ENCODE data around the gene CD58.
"Not testable (repeated sequence)": the region's sequence is repeated elsewhere in the genome, so short reads cannot be mapped to it uniquely, and the experiment has no call there.

Gene CD58

DNA sequence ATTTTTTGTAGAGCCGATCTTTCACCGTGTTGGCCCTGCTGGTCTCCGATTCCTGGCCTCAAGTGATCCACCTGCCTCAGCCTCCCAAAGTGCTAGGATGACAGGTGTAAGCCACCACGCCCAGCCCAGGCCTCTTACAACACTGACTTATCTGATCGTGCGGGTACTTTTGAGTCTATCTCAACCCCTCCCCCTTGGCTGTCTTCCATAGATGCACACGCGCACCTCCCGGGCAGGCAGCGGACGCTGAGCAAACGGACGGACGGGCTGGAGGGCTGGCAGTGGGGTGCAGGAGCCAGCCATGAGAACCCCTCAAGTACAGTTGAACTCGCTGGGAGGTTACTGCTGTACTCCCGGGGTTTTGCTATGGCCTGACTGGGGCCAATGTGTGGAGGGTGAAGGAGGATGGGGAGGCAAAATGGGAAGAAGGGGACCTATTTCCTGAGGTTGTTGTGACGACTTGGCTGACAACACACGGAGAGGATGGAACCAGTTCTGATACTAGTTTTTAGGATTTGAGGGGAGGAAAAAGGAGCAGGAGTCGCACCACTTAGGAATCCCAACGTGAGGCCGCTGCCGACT lies 959 bp downstream of the CD58 start:
- DNase-seq (ENCODE audit: low spot score), result peak; percentile 88

DNA sequence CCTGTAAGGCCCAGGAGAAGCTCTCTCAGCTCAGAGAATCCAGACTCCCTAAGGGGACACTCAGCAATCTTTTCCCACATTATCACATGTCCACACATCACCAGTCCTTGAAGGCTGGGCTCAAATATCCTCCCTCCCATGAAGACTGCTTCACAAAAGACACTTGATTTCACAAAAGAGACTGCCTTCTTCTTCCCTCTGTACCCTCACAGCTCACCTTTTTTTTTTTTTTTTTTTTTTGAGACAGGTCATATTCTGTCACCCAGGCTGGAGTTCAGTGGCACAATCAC lies 1.5 kb downstream of the CD58 start:
- peak; percentile 42 for DNase-seq (ENCODE audit: low spot score)

DNA sequence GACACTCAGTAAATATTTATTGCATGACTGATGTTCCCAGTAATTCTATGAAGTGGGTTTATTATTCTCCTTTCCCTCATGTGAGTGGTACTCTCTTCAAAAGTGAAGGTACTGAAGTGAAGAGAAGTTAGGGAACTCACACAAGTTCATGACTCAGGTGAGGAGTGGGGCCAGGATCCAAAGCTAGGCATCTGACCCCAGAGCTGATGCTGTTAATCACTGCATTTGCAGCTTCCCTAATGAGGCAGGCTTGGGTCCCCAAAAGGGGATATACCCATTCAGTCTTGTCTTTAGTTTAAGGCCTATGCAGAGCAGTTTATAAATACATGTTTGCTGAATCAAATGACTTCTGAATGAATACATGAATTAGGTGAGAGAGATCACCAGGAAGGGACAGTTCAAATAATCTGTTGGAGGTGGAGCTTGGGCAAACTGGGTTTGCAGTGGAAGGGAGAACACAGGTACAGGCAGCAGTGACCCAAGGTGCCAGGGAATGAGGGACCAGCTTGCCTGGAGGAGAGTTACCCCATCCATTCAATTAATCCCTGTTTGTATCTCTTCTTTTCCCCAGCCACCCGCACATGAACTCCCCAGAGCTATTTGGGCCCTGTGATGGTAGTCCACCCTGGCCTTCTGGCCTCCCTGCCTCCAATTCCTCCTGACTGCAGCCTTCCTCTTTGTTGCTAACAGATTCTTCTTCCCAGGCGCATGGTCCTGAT lies 2.0 kb downstream of the CD58 start:
- peak; percentile 34 for DNase-seq (ENCODE audit: low spot score)

DNA sequence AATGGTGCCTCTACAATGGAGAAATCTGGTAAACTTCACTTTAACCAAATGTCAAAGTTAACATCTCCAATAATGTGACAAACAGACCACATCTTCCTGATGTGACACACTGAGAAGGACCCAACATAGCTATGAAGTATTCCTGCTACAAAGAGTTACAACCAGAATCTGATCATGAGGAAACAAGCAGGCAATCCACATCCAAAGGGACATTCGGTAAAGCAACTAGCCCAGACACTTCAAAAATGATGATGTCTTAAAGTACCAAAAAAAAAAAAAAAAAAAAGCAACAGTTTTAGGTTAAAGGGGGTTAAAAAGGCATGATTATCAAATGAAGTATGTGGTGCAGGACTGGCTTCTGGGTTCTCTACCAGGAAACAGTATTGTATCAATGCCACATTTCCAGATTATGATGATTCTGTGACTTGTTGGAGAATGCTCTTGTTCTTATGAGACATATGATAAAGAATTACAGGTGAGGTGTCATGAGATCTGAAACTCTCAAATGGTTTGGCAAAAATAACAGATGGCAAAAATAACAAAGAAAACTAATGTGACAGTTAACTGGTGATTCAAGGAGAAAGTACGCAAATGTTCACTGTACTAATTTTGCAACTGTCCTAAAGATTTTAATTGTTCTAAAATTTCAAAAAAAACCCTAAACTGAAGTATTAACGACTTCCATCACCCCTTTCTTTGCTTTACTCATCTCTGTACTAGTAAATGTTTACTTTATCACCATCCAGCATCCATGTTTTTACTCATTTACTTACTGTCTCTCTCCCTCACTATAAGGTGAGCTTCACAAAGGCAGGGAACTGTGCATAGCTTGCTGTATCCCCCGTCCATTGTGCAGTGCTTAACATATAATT lies 2.8 kb downstream of the CD58 start:
- no peak for DNase-seq (ENCODE audit: low spot score)

DNA sequence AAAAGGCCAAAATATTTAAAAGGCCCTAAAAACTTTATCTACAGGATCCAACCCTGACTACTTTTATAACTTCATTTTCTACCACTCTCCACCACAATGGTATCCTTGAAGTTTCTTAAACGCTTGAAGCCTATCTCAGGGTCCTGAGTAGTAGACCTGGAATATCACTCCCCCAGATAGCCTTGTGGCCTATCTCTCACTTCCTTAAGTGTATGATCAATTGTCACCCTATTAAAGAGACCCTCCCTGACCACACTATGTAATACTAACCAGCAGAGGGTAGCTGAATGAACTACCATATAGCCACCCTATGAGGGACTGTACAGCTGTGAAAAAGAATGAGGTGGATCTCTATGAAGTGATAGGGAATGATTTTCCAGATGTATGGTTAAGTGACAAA lies 5.6 kb downstream of the CD58 start:
- no peak for DNase-seq (ENCODE audit: low spot score)

DNA sequence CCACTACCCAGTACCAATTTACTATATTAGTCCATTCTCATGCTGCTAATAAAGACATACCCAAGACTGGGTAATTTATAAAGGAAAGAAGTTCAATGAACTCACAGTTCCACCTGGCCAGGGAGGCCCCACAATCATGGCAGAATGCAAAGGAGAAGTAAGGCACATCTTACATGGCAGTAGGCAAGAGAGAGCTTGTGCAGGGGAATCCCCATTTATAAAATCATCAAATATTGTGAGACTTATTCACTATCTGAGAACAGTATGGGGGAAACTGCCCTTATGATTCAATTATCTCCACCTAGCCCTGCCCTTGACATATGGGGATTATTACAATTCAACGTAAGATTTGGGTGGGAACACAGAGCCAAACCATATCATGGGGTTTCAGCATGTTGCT lies 6.4 kb downstream of the CD58 start:
- DNase-seq (ENCODE audit: low spot score), result no peak

DNA sequence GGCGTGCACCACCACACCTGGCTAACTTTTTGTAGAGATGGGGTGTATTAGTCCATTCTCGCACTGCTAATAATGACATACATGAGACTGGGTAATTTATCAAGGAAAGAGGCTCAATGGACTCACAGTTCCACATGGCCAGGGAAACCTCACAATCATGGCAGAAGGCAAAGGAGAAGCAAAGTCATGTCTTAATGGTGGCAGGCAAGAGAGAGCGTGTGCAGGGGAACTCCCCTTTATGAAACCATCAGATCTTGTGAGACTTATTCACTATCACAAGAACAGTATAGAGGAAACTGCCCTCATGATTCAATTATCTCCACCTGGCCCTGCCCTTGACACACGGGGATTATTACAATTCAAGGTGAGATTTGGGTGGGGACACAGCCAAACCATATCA lies 8.4 kb downstream of the CD58 start:
- DNase-seq (ENCODE audit: low spot score), result not testable (repeated sequence)

DNA sequence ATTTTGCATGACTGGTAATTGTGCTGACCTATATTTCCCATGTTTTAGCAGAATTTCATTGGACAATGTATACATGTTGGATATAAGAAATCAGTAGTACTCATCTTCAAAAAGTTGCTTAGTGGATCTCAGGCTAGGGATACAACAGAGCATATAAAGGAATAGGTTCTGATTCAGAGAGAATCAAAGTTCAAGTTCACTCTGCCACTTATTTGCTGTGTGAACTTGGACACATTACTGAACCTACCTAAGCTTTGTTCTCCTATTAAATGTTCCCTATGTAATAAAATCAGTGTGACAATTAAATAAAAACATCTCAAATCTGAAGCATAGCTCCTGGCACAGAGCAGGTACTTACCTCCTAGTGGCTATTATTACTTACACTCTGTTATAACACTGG lies 9.3 kb downstream of the CD58 start:
- no peak for DNase-seq (ENCODE audit: low spot score)

DNA sequence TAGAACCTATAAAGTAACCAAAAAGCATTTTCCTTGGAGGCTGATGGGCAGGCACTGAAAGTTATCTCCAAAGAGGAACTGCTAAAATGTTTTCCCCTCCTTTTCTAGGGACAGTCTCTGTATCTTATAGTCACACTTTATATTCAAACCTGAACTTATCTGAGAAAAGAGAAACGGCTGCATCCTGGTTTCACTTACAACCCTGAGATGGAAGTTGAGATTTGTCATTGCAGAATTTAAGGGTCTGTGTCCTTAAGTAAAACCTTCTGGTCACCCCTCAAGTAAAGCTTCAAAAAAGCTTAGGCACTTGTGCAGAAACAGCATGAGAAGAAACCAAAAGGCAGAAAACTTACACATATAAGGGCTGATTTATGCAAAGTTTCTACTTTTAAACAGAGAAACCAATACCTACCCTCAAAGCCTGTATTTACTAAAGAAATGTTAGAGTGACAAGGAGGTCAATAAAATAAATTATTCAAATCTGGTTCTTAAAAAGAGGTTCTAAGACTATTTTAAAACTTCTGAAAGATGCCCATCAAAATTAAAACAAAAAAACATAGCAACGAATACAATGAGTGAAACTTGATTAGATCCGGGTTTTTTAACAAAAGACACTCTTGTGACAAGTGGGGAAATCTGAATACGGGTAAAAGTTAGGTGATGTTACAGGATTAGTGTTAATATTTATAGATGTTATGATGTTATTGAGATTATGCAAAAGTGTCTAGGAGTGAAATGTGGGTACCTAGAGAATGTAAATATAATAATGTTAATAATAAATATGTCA lies 9.9 kb downstream of the CD58 start:
- no peak for DNase-seq (ENCODE audit: low spot score)

DNA sequence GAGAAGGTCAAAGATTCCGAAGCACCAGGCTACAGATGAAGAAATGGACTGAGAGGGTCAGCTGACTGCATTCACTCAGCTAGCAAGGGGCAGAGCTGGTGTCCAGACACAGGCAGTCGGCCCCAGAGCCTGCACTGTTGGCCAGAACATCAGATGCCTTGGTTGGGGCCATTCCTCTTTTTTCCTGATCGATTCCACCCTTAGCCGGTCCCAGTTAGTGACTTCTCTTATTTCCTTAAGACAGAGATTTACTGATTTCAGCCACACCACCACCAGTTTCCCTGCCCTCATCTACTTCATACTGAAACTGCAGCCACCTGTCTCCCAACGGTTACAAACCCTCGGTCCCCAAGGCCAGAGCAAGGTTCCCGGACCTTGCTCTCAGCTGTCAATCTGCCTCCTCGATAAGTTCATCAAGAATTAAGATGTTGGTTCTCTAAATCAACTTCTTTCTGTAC lies 11.5 kb downstream of the CD58 start:
- no peak for DNase-seq (ENCODE audit: low spot score)

DNA sequence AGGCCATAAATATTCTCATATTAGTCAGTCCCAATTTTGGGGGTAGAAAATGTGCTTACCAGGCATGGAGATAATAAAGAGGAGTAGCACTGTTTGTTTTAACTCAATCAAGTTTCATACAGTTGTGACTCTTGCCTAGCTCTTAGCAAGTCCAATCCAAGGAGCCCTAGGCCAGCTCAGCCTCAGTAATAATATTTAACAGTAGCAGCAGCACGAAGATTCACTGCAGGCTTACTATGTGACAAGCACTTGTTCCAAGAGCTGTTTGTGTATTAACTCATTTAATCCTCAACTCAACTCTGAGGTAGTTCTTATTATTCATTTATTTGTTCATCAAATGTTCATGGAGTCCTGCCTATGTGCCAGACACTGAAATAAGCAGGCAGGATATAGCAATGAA lies 12.3 kb downstream of the CD58 start:
- DNase-seq (ENCODE audit: low spot score), result no peak

DNA sequence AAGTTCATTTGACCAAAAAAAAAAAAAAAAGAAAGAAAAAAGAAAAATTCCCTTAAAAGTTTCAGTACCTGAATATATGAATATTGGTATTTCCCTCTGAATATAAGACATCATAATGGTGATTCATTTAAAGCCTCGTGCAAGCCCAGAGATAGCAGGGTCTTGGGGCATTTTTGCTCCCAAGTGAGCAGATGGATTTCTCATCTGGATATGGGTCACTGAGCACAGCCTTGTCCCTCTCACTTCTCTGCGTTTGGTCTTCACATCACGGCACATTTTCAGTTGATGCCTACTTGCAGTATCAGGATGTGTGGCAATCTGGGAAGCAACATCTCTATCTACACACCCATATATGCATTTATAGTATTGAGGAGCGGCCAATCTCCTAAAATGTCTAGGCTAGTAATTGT lies 12.7 kb downstream of the CD58 start:
- DNase-seq (ENCODE audit: low spot score), result no peak

DNA sequence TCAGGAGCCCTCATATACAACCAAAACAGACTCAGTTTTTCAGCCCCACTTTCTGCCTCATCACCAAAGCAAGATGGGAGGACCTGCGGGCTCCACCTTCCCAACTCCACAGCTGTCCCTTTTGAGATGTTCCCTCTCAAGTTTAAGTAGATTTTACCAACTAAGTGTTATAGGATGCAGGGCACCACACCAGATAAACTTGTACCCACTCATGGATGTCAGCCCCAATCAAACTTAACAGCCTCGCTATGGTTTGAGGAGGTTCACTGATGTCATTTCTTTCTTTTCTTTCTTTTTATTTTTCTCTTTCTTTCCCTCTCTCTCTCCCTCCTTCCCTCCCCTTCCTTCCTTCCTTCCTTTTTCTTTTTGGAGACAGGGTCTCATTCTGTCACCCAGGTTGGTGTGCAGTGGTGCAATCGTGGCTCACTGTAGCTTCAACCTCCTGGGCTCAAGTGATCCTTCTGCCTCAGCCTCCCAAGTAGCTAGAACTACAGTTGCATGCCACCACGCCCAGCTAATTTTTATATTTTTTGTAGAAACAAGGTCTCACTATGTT lies 13.4 kb downstream of the CD58 start:
- DNase-seq (ENCODE audit: low spot score), result no peak

DNA sequence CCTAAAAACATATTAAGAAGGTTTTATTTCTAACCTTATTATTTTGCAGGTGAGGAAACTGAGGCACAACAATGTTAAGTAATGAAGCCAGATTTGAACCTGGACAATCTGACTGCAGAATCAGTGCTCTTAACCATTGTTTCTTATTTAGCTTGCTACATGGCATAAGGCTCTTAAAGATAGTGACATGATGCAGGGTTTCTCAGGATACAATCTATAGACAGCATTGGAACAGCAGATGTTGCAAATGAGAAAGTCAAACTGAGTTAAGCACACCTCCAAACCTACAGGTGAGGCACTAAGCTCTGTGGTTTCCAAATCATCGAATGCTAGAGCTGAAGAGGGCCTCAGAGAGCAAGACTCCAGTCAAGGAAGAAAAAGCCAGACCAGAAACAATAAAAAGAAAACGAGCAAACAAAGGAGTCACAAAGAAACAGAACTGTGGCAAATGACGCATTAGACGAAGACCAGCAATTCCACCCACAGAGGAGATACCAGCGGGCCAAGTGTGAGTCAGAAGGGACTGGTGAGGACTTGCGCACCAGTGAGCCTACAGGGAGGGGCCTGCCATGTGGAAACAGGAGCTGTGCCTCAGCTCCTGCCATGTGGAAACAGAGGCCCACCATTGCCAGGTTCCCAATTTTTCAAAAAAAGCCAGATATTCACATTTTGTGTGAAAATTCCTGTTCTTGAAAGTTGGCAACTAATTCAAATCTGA lies 14.4 kb downstream of the CD58 start:
- DNase-seq (ENCODE audit: low spot score), result peak; percentile 58

DNA sequence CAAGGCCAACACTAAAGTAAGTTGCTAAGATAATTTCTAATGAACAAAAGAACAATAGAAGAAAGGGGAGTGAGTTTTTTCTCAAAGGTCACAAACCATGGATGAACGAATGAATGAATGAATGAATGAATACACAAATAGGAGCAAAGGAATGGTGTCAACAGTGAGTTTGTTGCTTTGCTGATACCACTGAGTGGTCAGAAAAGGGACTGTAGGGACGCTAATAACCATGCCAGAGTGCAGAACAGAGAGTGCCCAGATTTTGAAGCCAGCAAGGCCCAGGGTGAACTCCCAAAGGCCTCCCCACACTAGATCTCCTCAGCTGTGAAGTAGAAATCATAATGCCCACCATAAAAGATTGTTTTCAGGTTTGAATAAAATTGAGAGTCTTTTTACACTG lies 15.9 kb downstream of the CD58 start:
- DNase-seq (ENCODE audit: low spot score), result no peak

DNA sequence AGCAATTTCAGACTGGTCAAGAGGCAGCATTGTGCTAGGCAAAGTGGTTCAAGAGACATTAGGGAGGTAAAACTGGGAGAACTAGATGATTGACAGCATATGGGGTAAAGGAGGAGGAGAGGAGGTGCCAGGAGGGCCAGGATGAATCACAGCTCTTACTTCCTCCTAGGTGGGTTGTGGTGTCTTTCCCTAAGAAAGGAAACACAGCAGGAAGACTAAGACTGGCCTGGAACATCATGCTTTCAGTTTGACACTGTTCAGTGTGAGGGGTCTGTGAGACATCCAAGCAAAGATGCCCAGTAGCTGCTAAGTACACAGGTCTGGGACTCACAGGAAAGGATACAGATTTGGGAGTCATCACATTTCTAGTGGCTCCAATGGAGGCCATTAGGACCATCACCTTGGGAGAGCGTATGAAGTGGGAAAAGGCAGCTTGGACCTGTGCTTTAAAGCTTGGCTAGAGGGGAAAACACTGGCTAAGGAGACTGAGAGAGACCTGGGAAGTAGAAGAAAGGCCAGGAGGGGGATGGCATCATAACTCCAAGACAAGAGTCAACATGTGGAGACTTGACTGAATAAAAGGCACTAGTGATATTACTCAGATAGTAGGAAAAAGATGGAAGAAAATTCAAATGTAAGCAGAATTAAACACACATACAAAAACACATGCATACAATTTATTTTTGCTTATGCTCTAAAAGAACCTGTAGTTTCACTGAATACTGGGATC lies 17.3 kb downstream of the CD58 start:
- DNase-seq (ENCODE audit: low spot score), result no peak

DNA sequence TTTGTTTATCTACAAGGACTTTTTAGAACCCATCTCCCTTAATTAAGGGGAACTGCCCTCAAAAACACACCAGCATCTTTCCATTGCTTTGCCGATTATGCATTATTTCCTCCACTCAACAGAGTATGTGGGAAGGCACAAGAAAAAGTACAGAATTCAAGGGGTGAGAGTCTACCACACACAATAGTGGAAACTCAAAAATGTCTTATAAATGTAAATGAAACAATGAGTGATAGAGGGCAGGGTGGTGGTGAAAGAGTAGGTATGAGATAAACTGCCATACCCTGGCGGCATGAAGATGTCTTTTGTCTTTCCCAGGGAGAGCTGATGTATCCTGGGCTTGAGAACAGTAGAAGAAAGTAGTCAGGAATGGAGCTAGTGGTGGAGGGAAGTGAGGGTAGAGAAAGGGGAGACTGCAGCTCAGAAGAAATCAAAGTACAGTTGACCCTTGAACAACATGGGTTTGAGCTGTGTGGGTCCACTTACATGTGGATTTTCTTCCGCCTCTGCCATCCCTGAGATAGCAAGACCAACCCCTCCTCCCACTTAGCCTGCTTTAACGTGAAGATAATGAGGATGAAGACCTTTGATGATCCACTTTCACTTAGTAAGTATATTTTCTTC lies 24.4 kb downstream of the CD58 start:
- DNase-seq (ENCODE audit: low spot score), result no peak

DNA sequence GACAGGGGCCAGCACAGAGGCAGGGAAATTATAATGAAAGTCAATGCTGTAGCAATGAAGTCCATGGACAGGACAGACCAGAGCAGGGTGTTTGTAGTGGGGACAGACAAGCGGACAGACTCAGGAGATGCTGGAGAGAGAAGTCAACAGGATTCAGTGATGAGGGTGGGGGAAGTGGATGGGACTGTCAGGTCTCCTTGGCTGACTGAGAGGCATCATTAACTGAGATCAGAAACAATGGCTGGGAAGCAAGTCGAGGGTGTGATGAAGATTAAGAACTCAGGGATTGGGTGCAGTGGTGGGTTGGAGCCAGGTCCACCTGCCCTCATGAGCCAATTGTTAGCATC lies 25.5 kb downstream of the CD58 start:
- DNase-seq (ENCODE audit: low spot score), result no peak

DNA sequence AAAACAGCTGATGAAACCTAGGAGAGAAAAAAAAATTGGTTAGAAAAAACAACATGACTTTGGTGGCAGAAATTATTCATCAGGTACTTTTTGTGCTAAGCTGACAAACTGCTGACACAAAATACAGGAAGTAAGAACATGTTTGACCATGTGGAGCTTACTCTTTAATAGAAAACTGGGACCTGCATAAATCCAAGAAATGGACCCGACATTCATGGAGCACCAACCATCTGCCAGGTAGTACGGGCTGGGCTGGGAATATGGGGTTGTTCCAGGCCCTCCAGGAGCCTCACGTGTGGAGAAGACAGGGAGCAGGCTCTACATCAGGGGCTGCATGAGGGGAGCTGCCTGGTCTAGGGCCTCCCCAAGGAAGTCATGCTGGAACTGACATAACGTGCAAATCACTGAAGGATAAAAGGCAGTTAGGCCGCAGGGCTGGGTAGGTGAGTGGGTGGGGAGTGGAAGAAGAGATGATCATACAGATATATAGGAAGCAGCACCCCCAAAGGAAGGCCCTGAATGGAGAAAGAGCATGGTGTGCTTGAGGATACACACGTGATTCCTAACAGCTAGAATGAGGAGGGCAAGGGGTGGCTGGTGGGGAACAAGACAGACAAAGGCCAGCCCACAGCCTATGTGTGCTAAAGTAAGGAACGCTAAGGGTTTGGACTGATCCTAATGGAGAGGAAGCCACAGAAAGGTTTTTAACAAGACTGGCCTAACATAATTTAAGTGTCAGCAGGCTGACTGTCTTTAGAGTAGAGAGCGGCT lies 26.1 kb downstream of the CD58 start:
- DNase-seq (ENCODE audit: low spot score), result no peak

DNA sequence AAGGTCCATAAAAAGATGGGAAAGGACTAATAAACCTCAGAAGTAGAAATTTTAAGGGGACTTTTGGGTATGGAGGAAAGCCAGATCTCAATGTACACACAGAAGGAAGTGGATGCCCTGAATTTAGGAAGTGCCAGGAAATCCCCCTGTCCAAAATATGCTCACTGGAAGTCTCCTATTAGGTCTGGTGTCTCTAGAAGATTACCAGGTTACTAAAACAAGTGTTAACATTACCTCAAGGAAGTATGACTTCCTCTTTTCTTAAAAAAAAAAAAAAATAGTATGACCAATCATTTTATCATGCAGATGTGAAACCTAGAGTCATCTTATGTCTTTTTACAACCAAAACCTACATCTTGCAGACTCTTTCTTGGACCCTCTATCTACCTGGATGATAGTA lies 30.7 kb downstream of the CD58 start:
- DNase-seq (ENCODE audit: low spot score), result no peak
